ENCODE measurements around the gene SMC4. TPM values are rescaled to one million over a fixed set of nuclear protein-coding genes. Genes with fewer than 3 reads are reported as not detected.
"Not testable (repeated sequence)": the region's sequence is repeated elsewhere in the genome, so short reads cannot be mapped to it uniquely, and the experiment has no call there.

The SMC4 gene
- polyA plus RNA-seq (2013), result 170 and 173 TPM in 2 replicates

- Histone ChIP-seq H3K4me3 (ENCODE audit: low read depth, low read length) (peak within 1 kb of the TSS; percentile 90), H3K4me1 (ENCODE audit: control insufficient read depth in 1 of 2, insufficient read depth in 2 of 2, low read length in 2 of 2) (no peaks in the 10 kb centered on the region), H3K36me3 (ENCODE audit: control insufficient read depth in 1 of 2, insufficient read depth in 2 of 2, low read length in 2 of 2) (no peaks in the 10 kb centered on the region), H3K23ac (ENCODE audit: low read length) (no peak within 1 kb of the TSS), H2AK5ac (ENCODE audit: low read length) (peak within 1 kb of the TSS; percentile 56), H3K4me2 (ENCODE audit: low read length) (peak within 1 kb of the TSS; percentile 84), H3K9ac (ENCODE audit: low read length) (peak within 1 kb of the TSS; percentile 96), H3K18ac (ENCODE audit: low read length) (peak within 1 kb of the TSS; percentile 87), H4K12ac (ENCODE audit: low read depth, low read length) (peak within 1 kb of the TSS; percentile 87), H3K4ac (ENCODE audit: low read depth, low read length) (peak within 1 kb of the TSS; percentile 91), H3K79me2 (ENCODE audit: control insufficient read depth, insufficient read depth, low read length, poor library complexity) (peaks cover 19% of the 10 kb centered on the region), H3K9me3 (ENCODE audit: insufficient read depth, low read depth, low read length) (no peaks in the 10 kb centered on the region), H4K8ac (ENCODE audit: low read depth, low read length) (peak within 1 kb of the TSS; percentile 82), H3K14ac (ENCODE audit: low read length) (peak within 1 kb of the TSS; percentile 84), H3K79me1 (ENCODE audit: low read length) (peaks cover 13% of the 10 kb centered on the region), H2BK12ac (ENCODE audit: low read length) (no peak within 1 kb of the TSS), H3K27me3 (ENCODE audit: insufficient read depth, low read length) (no peaks in the 10 kb centered on the region), H2AFZ (ENCODE audit: insufficient read depth, low read length, poor library complexity) (peak within 1 kb of the TSS; percentile 41), H2BK5ac (ENCODE audit: low read depth, low read length, poor library complexity) (peak within 1 kb of the TSS; percentile 86), H4K91ac (ENCODE audit: low read depth, low read length) (peak within 1 kb of the TSS; percentile 79), H3K27ac (ENCODE audit: low read depth, low read length) (peak within 1 kb of the TSS; percentile 86), H2BK120ac (ENCODE audit: insufficient read depth, low read length, poor library complexity) (peak within 1 kb of the TSS; percentile 55)
- no CpG with 5 or more reads among the region's 63 CpGs for WGBS (ENCODE audit: extremely low coverage, insufficient coverage, insufficient read length)
- DNase-seq, result peak; percentile 96 to 99
Observed at GRCh38 chr3:160399125-160400029, at the start of gene SMC4, which contains the start of gene IFT80. SMC4 (plus strand) TSS chr3:160399650; CDS start chr3:160400827, 1,177 bp downstream. IFT80 (minus strand) TSS chr3:160399225; CDS start chr3:160384600, 14,625 bp downstream.

GRCh38 chr3:160355826-160356225 is 43.6 kb upstream of the SMC4 start:
- H3K23ac ChIP-seq (ENCODE audit: low read length), result no peak overlapping the region
- no peaks in the 10 kb centered on the region for H3K4me1 ChIP-seq (ENCODE audit: control insufficient read depth in 1 of 2, insufficient read depth in 2 of 2, low read length in 2 of 2)
- WGBS (ENCODE audit: extremely low coverage, insufficient coverage, insufficient read length), result no CpG with 5 or more reads among the region's 4 CpGs

GRCh38 chr3:160362896-160363295 is 36.6 kb upstream of the SMC4 start:
- H4K12ac ChIP-seq (ENCODE audit: low read depth, low read length); H3K4me1 ChIP-seq (ENCODE audit: control insufficient read depth in 1 of 2, insufficient read depth in 2 of 2, low read length in 2 of 2); DNase-seq; H2BK120ac ChIP-seq (ENCODE audit: insufficient read depth, low read length, poor library complexity); H3K27ac ChIP-seq (ENCODE audit: low read depth, low read length); H3K79me2 ChIP-seq (ENCODE audit: control insufficient read depth, insufficient read depth, low read length, poor library complexity); H2BK5ac ChIP-seq (ENCODE audit: low read depth, low read length, poor library complexity); H2BK12ac ChIP-seq (ENCODE audit: low read length); H3K27me3 ChIP-seq (ENCODE audit: insufficient read depth, low read length); H3K4me3 ChIP-seq (ENCODE audit: low read depth, low read length); H4K91ac ChIP-seq (ENCODE audit: low read depth, low read length); H3K14ac ChIP-seq (ENCODE audit: low read length); H2AFZ ChIP-seq (ENCODE audit: insufficient read depth, low read length, poor library complexity); H3K4ac ChIP-seq (ENCODE audit: low read depth, low read length); H2AK5ac ChIP-seq (ENCODE audit: low read length); H3K36me3 ChIP-seq (ENCODE audit: control insufficient read depth in 1 of 2, insufficient read depth in 2 of 2, low read length in 2 of 2); H3K9me3 ChIP-seq (ENCODE audit: insufficient read depth, low read depth, low read length); H3K9ac ChIP-seq (ENCODE audit: low read length); H3K4me2 ChIP-seq (ENCODE audit: low read length); H4K8ac ChIP-seq (ENCODE audit: low read depth, low read length); H3K79me1 ChIP-seq (ENCODE audit: low read length); H3K18ac ChIP-seq (ENCODE audit: low read length); H3K23ac ChIP-seq (ENCODE audit: low read length): not testable (repeated sequence)
- WGBS (ENCODE audit: extremely low coverage, insufficient coverage, insufficient read length), result no CpG with 5 or more reads among the region's 2 CpGs

More at GRCh38 chr3:160355826-160356225, 43.6 kb upstream of the SMC4 start:
- H2BK12ac ChIP-seq (ENCODE audit: low read length), result no peak overlapping the region
- no peak overlapping the region for H2BK120ac ChIP-seq (ENCODE audit: insufficient read depth, low read length, poor library complexity)
- no peak overlapping the region for H4K12ac ChIP-seq (ENCODE audit: low read depth, low read length)
- DNase-seq, result no peak
- H3K9ac ChIP-seq (ENCODE audit: low read length), result no peak overlapping the region
- H3K4me2 ChIP-seq (ENCODE audit: low read length), result no peak overlapping the region
- H4K8ac ChIP-seq (ENCODE audit: low read depth, low read length), result no peak overlapping the region
- H3K79me2 ChIP-seq (ENCODE audit: control insufficient read depth, insufficient read depth, low read length, poor library complexity), result no peaks in the 10 kb centered on the region
- no peak overlapping the region for H4K91ac ChIP-seq (ENCODE audit: low read depth, low read length)
- H3K4ac ChIP-seq (ENCODE audit: low read depth, low read length), result no peak overlapping the region
- H3K79me1 ChIP-seq (ENCODE audit: low read length), result no peaks in the 10 kb centered on the region
- H3K36me3 ChIP-seq (ENCODE audit: control insufficient read depth in 1 of 2, insufficient read depth in 2 of 2, low read length in 2 of 2), result peaks cover 0 to 2% of the 10 kb centered on the region in 2 experiments
- H3K18ac ChIP-seq (ENCODE audit: low read length), result no peak overlapping the region
- no peak overlapping the region for H2BK5ac ChIP-seq (ENCODE audit: low read depth, low read length, poor library complexity)
- no peaks in the 10 kb centered on the region for H3K9me3 ChIP-seq (ENCODE audit: insufficient read depth, low read depth, low read length)
- no peak overlapping the region for H3K27ac ChIP-seq (ENCODE audit: low read depth, low read length)
- no peak overlapping the region for H3K14ac ChIP-seq (ENCODE audit: low read length)
- no peak overlapping the region for H3K4me3 ChIP-seq (ENCODE audit: low read depth, low read length)
- H2AK5ac ChIP-seq (ENCODE audit: low read length), result no peak overlapping the region
- H3K27me3 ChIP-seq (ENCODE audit: insufficient read depth, low read length), result no peaks in the 10 kb centered on the region
- H2AFZ ChIP-seq (ENCODE audit: insufficient read depth, low read length, poor library complexity), result no peak overlapping the region

GRCh38 chr3:160365869-160366522 is 33.5 kb upstream of the SMC4 start:
- Histone ChIP-seq H3K9me3 (ENCODE audit: insufficient read depth, low read depth, low read length) (no peaks in the 10 kb centered on the region), H3K4me2 (ENCODE audit: low read length) (no peak overlapping the region), H3K14ac (ENCODE audit: low read length) (no peak overlapping the region), H4K91ac (ENCODE audit: low read depth, low read length) (no peak overlapping the region), H3K4me1 (ENCODE audit: control insufficient read depth in 1 of 2, insufficient read depth in 2 of 2, low read length in 2 of 2) (no peaks in the 10 kb centered on the region), H3K27me3 (ENCODE audit: insufficient read depth, low read length) (no peaks in the 10 kb centered on the region), H3K79me2 (ENCODE audit: control insufficient read depth, insufficient read depth, low read length, poor library complexity) (no peaks in the 10 kb centered on the region), H3K79me1 (ENCODE audit: low read length) (no peaks in the 10 kb centered on the region), H2AK5ac (ENCODE audit: low read length) (no peak overlapping the region), H4K8ac (ENCODE audit: low read depth, low read length) (no peak overlapping the region), H3K4me3 (ENCODE audit: low read depth, low read length) (no peak overlapping the region), H2BK120ac (ENCODE audit: insufficient read depth, low read length, poor library complexity) (no peak overlapping the region), H2AFZ (ENCODE audit: insufficient read depth, low read length, poor library complexity) (no peak overlapping the region), H3K36me3 (ENCODE audit: control insufficient read depth in 1 of 2, insufficient read depth in 2 of 2, low read length in 2 of 2) (no peaks in the 10 kb centered on the region), H3K27ac (ENCODE audit: low read depth, low read length) (no peak overlapping the region), H3K23ac (ENCODE audit: low read length) (no peak overlapping the region), H2BK12ac (ENCODE audit: low read length) (no peak overlapping the region), H2BK5ac (ENCODE audit: low read depth, low read length, poor library complexity) (no peak overlapping the region), H3K18ac (ENCODE audit: low read length) (no peak overlapping the region), H3K9ac (ENCODE audit: low read length) (no peak overlapping the region), H4K12ac (ENCODE audit: low read depth, low read length) (no peak overlapping the region), H3K4ac (ENCODE audit: low read depth, low read length) (no peak overlapping the region)
- no peak for DNase-seq
- no CpG with 5 or more reads among the region's 1 CpG for WGBS (ENCODE audit: extremely low coverage, insufficient coverage, insufficient read length)
